BLaER1 treated with 17β-estradiol and CSF1 and Interleukin-3, amounts not matched to agents 10 nM and 100 nM (cell line): Measurements from ENCODE around the gene PWP1.

Source experiments
- H3K27ac ChIP-seq, 11 experiments: shearing (Covaris generic); formaldehyde crosslinking; 2 replicates each; pipeline ENCODE4 v1.8.1; 2022
- H3K27me3 ChIP-seq, 11 experiments: shearing (Covaris generic); formaldehyde crosslinking; 2 replicates each; pipeline ENCODE4 v1.8.1; 2022
- H3K36me3 ChIP-seq, 11 experiments: shearing (Covaris generic); formaldehyde crosslinking; 2 replicates each; pipeline ENCODE4 v1.8.1; 2022
- H3K4me1 ChIP-seq, 10 experiments: shearing (Covaris generic); formaldehyde crosslinking; 2 replicates each; pipeline ENCODE4 v1.8.1; 2022
- H3K4me2 ChIP-seq, 11 experiments: shearing (Covaris generic); formaldehyde crosslinking; 2 replicates each; pipeline ENCODE4 v1.8.1; 2022
- H3K4me3 ChIP-seq, 10 experiments: shearing (Covaris generic); formaldehyde crosslinking; 2 replicates each; pipeline ENCODE4 v1.8.1; 2022
- H3K9ac ChIP-seq, 11 experiments: shearing (Covaris generic); formaldehyde crosslinking; 2 replicates each; pipeline ENCODE4 v1.8.1; 2022
- H3K9me3 ChIP-seq, 11 experiments: shearing (Covaris generic); formaldehyde crosslinking; replicated peaks in 1 of 11; 2 replicates each; pipeline ENCODE4 v1.8.1; 2022
- H4K20me1 ChIP-seq, 11 experiments: shearing (Covaris generic); formaldehyde crosslinking; 2 replicates each; pipeline ENCODE4 v1.8.1; 2022
- Cebpa-rat ChIP-seq, 11 experiments: shearing (Covaris generic); IDR thresholded peaks; 2 replicates each; pipeline ENCODE4 v1.8.1; 2022

Gene PWP1

DNA sequence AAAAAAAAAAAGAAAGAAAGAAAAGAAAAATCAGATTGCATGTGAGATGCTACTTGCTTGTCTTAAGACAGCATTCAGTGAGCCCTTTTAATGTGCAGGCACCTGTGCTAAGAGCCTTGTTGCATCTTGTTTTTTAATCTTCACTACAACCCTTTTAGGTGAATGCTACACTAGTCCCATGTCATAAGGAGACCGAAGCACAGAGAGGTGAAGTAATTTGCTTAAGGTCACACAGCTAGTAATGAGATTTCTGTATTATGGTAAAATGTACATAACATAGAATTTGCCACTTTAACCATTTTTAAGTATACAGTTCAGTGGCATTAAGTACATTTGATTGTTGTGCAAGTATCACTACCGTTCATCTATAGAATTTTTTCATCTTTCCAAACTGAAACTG is 32.1 kb upstream of the PWP1 start:
- no peak overlapping the region for H3K4me2 ChIP-seq
- H3K4me1 ChIP-seq = peaks cover 0 to 32% (median 16%) of the 10 kb centered on the region in 10 experiments; a peak in 14 of 20 replicates
- no peaks in the 10 kb centered on the region for H4K20me1 ChIP-seq
- H3K27me3 ChIP-seq = no peaks in the 10 kb centered on the region
- peaks cover 0 to 52% (median 6%) of the 10 kb centered on the region in 11 experiments; a peak in 10 of 22 replicates for H3K36me3 ChIP-seq
- H3K27ac ChIP-seq = no peak overlapping the region
- H3K9me3 ChIP-seq = no peaks in the 10 kb centered on the region
- H3K4me3 ChIP-seq = no peak overlapping the region
- TF ChIP-seq Cebpa-rat (IDR thresholded peaks at IDR 0.05) = no peak
- no peak overlapping the region for H3K9ac ChIP-seq

DNA sequence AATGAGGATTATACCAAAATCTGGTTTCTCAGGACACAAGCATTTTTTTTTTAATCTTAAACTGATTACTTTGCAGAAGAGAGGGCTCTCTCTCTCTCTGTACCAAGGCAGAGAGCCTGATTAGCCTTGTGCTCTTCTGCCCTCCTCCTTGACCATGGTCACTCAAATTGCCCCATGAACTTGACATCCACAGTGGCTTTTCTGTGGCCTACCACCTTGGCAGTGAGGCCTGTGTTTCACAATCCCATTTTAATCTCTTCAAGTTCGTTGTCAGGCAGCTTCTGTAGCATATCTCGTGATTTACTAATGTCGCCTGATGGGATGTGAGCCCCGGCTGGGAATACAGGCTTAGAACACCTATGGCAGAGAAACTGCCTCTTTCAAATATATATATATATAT is 30.7 kb upstream of the PWP1 start:
- H3K27ac ChIP-seq = no peak overlapping the region
- peaks cover under 1 to 32% (median 16%) of the 10 kb centered on the region in 10 experiments; a peak in 18 of 20 replicates for H3K4me1 ChIP-seq
- no peak overlapping the region for H3K4me3 ChIP-seq
- peak overlapping the region in 8 of 11 experiments; percentile 9 to 65 (median 48); a peak in 8 of 22 replicates for H3K4me2 ChIP-seq
- H4K20me1 ChIP-seq = no peaks in the 10 kb centered on the region
- no peaks in the 10 kb centered on the region for H3K9me3 ChIP-seq
- no peak for TF ChIP-seq Cebpa-rat (IDR thresholded peaks at IDR 0.05)
- H3K27me3 ChIP-seq = no peaks in the 10 kb centered on the region
- H3K36me3 ChIP-seq = peaks cover 0 to 62% (median 6%) of the 10 kb centered on the region in 11 experiments; a peak in 10 of 22 replicates
- H3K9ac ChIP-seq = 0 out of 22 replicates have a peak overlapping the region, but pooled peaks of 1 of the 11 experiments have one; percentile 10

DNA sequence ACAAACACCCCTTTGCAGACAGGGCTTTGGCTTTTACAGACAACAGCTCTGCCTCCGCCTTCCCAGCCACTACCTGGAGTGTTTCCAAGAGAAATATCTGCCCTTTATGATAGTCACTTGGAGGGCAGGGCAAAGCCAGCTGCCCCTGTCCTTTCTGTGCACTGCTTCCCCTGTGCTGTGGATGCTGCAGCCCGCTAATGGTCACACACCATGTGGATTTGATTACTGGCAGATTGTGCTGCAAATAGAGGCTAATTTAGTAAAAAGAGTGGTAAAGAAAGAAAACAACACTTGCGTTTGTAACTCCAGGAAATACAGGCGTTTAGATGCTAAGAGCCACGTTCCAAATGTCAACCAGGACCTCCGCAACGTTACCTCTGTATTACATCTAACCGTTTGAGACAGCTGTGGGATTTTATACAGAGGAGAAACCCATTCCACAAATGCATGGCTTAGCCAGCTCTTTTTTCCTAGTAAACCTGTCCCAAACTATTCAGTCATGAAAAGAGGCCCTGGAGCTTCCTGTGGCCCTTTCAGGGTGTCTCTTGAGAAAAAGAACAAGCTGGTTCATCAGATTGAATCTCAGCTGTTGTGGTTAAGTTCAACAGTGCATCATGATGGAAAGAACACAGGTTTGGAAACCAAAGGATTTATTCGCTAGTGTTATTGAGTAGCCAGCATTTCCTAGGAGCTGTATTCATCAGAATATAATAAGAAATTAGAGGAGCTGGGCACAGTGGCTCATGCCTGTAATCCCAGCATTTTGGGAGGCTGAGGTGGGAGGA is 30.1 kb upstream of the PWP1 start:
- Histone ChIP-seq H3K4me2 (peak overlapping the region in 8 of 11 experiments; percentile 9 to 65 (median 48); a peak in 13 of 22 replicates), H3K27ac (no peak overlapping the region), H3K9ac (peak overlapping the region in 3 of 11 experiments; percentile 4 to 18 (median 10); a peak in 1 of 22 replicates), H3K27me3 (no peaks in the 10 kb centered on the region), H3K4me1 (peaks cover 7 to 32% (median 16%) of the 10 kb centered on the region in 10 experiments), H3K36me3 (peaks cover 0 to 60% (median 6%) of the 10 kb centered on the region in 11 experiments; a peak in 10 of 22 replicates), H4K20me1 (no peaks in the 10 kb centered on the region), H3K4me3 (no peak overlapping the region), H3K9me3 (no peaks in the 10 kb centered on the region)
- TF ChIP-seq Cebpa-rat (IDR thresholded peaks at IDR 0.05) = no peak

DNA sequence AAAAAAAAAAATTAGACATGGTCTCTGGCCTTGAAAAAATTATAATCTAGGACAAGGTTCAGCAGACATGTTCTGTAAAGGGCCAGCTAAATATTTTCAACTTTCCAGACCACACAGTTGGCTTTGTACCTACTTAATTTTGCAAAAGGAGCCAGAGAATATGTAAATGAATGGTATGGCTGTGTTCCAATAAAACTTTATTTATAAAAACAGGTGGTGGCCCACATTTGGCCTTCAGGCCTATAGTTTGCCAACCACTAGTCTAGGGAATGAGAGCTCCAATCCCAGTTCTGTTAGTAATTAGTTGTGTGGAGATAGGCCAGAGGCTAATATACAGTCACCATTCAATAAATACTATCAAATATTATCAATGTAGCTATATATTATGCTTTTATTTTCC is 29.3 kb upstream of the PWP1 start:
- Histone ChIP-seq H4K20me1 (no peaks in the 10 kb centered on the region), H3K27me3 (no peaks in the 10 kb centered on the region), H3K4me2 (peak overlapping the region in 6 of 11 experiments; percentile 36 to 65 (median 54); a peak in 10 of 22 replicates), H3K4me1 (peaks cover 15 to 37% (median 23%) of the 10 kb centered on the region in 10 experiments), H3K27ac (no peak overlapping the region), H3K9ac (no peak overlapping the region), H3K9me3 (0 out of 22 replicates have a peak, but pooled peaks cover 0 to 1% (median 0%) of the 10 kb centered on the region in 11 experiments), H3K4me3 (no peak overlapping the region), H3K36me3 (peaks cover 0 to 61% (median 6%) of the 10 kb centered on the region in 11 experiments; a peak in 10 of 22 replicates)
- TF ChIP-seq Cebpa-rat (IDR thresholded peaks at IDR 0.05) = no peak

DNA sequence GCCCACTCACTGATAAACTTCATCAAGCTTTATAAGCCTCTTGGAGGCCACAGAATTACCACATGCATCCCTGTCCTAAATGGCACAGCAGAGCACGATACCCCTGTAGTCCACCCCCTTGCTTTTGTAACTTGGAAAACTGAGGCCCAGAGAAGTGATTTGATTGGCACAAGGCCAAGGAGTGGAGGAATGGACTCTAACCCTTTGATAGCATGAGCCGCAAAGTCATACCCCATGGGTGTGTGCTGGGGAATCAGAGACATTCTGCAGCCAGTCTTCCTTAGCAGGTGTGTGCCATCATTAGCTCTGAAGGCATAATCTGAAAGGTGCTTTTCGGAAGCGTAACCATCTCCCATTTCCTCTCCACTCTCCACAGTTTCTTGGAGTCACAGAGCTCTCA is 28.5 kb upstream of the PWP1 start:
- Histone ChIP-seq H3K27ac (no peak overlapping the region), H3K9me3 (peaks cover 0 to 9% (median 0%) of the 10 kb centered on the region in 11 experiments; a peak in 3 of 22 replicates), H3K4me2 (no peak overlapping the region), H3K27me3 (no peaks in the 10 kb centered on the region), H3K4me1 (peaks cover 23 to 43% (median 31%) of the 10 kb centered on the region in 10 experiments), H3K4me3 (no peak overlapping the region), H3K36me3 (peaks cover 0 to 53% (median 6%) of the 10 kb centered on the region in 11 experiments; a peak in 10 of 22 replicates), H3K9ac (no peak overlapping the region), H4K20me1 (no peaks in the 10 kb centered on the region)
- TF ChIP-seq Cebpa-rat (IDR thresholded peaks at IDR 0.05) = no peak

DNA sequence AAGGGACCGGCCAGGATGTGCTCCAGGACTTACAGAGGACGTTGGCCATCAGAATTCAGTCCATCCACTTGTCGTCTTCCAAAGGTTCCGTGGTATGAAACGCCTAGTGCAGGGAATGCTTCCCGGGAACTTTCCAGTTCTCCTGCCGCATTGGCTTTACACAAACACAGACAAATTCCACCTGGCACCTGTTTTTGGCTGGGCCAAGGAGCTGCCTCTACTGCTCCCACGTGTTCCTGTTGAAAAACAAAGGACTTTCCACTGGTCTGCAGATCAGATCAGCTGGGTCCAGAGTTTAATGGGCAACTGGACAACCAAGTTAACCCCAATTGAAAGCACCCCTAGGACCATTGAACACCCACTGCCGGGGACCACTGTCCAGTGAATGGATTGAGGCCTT is 28.0 kb upstream of the PWP1 start:
- Histone ChIP-seq H3K36me3 (peaks cover 0 to 48% (median 6%) of the 10 kb centered on the region in 11 experiments; a peak in 10 of 22 replicates), H4K20me1 (no peaks in the 10 kb centered on the region), H3K4me2 (no peak overlapping the region), H3K4me1 (peaks cover 28 to 43% (median 36%) of the 10 kb centered on the region in 10 experiments), H3K27ac (no peak overlapping the region), H3K9me3 (peaks cover 0 to 12% (median 0%) of the 10 kb centered on the region in 11 experiments; a peak in 3 of 22 replicates), H3K4me3 (no peak overlapping the region), H3K27me3 (no peaks in the 10 kb centered on the region), H3K9ac (no peak overlapping the region)
- TF ChIP-seq Cebpa-rat (IDR thresholded peaks at IDR 0.05) = no peak

DNA sequence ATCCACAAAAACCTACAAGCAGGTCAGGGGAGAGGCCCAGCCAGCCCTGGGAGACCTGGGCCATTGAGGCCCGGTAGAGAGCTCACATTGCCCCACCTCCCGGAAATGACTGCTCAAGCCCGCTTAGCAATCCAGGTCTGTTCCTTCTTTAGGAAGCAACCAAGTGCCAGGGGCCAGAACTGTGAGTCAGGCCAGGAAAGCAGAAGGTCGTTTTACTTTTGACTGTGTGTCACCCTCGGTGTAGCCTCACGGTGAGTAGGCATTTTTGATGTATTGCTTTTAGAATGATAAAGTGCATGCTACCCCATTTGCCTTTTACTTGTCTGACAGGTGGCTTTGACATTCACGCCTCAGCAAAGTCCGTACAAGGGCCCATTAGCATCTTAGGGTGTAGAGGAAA is 25.4 kb upstream of the PWP1 start:
- H3K4me2 ChIP-seq = peak overlapping the region in 5 of 11 experiments; percentile 28 to 87 (median 77); a peak in 7 of 22 replicates
- peaks cover 0 to 44% (median 6%) of the 10 kb centered on the region in 11 experiments; a peak in 10 of 22 replicates for H3K36me3 ChIP-seq
- H3K4me1 ChIP-seq = peaks cover 38 to 47% (median 41%) of the 10 kb centered on the region in 10 experiments
- H3K9ac ChIP-seq = no peak overlapping the region
- no peaks in the 10 kb centered on the region for H4K20me1 ChIP-seq
- H3K4me3 ChIP-seq = no peak overlapping the region
- peak overlapping the region in 2 of 11 experiments; percentile 4 to 30; a peak in 1 of 22 replicates for H3K27ac ChIP-seq
- TF ChIP-seq Cebpa-rat (IDR thresholded peaks at IDR 0.05) = no peak
- no peaks in the 10 kb centered on the region for H3K27me3 ChIP-seq
- H3K9me3 ChIP-seq = peaks cover 0 to 12% (median 0%) of the 10 kb centered on the region in 11 experiments; a peak in 3 of 22 replicates

DNA sequence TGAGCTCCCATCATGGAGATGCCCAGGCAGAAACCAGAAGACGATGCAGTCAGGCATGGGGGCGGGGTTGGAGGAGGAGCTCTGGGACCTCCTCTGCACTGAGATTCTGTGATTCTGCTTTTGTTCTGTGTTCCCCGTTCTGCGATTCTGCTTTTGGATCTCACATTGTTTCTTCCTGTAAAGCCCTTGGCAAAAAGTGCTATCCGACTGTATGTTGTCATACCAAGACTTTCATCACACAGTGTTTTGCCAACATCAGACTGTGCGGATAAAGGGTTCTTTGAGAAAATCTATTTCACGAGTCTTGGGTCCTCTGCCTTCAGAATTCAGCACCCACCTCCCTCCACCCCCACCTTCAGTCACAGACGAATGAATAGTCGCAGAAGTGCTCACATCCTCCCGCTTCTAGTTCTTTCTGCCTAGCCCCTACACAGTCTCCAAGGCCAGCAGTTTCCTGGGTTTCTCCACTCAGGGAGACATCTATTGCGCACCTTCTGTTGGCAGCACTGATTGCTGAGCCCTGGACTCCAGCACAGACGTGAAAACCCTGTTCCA is 24.7 kb upstream of the PWP1 start:
- peaks cover 0 to 44% (median 6%) of the 10 kb centered on the region in 11 experiments; a peak in 10 of 22 replicates for H3K36me3 ChIP-seq
- TF ChIP-seq Cebpa-rat (IDR thresholded peaks at IDR 0.05) = no peak
- H3K4me1 ChIP-seq = peaks cover 31 to 44% (median 37%) of the 10 kb centered on the region in 10 experiments
- H3K4me2 ChIP-seq = peak overlapping the region in 10 of 11 experiments; percentile 58 to 87 (median 70); a peak in 18 of 22 replicates
- peaks cover 0 to 12% (median 0%) of the 10 kb centered on the region in 11 experiments; a peak in 3 of 22 replicates for H3K9me3 ChIP-seq
- H3K4me3 ChIP-seq = no peak overlapping the region
- H3K9ac ChIP-seq = no peak overlapping the region
- H3K27ac ChIP-seq = peak overlapping the region in 2 of 11 experiments; percentile 78 to 87; a peak in 4 of 22 replicates
- no peaks in the 10 kb centered on the region for H4K20me1 ChIP-seq
- H3K27me3 ChIP-seq = no peaks in the 10 kb centered on the region
